ENCODE data around the gene ELOVL6. TPM values are rescaled to one million over a fixed set of nuclear protein-coding genes. Genes with fewer than 3 reads are reported as not detected.

Gene ELOVL6
- total and polyA plus RNA-seq, 4 donors, result 19.5 to 38.8 (median 37.5) TPM

GRCh38 chr4:110128029-110128428 lies 70.4 kb downstream of the ELOVL6 start:
- no peaks in the 10 kb centered on the region for H3K27me3 ChIP-seq (ENCODE audit: control insufficient read depth in 4 of 4, insufficient read depth in 4 of 4, low read length in 3 of 4)
- H3K4me3 ChIP-seq (ENCODE audit: low read depth in 1 of 3, low read length in 3 of 3), result no peak overlapping the region
- H3K36me3 ChIP-seq (ENCODE audit: control insufficient read depth in 4 of 4, insufficient read depth in 3 of 4, low read depth in 1 of 4, low read length in 3 of 4), result no peaks in the 10 kb centered on the region
- 79% methylated on average over 4 of the region's 4 CpGs for WGBS
- peaks cover under 1 to 5% (median 2%) of the 10 kb centered on the region in 4 donors for H3K4me1 ChIP-seq (ENCODE audit: control insufficient read depth in 4 of 4, insufficient read depth in 4 of 4, low read length in 3 of 4)
- DNase-seq (ENCODE audit: low spot score), result no peak
- H3K27ac ChIP-seq (ENCODE audit: low read depth in 1 of 2, low read length in 2 of 2), result no peak overlapping the region
- no peak overlapping the region for H3K9ac ChIP-seq (ENCODE audit: low read depth in 1 of 2, low read length in 2 of 2)
- no peak for TF ChIP-seq RXRA (IDR thresholded peaks at IDR 0.05)
- TF ChIP-seq EGR1 (IDR thresholded peaks at IDR 0.05; ENCODE audit: low read depth in 2 of 2), result no peak
- TF ChIP-seq NR2F2 (IDR thresholded peaks at IDR 0.05), result no peak
- no peak for TF ChIP-seq MAX (IDR thresholded peaks at IDR 0.05)
- no peak for TF ChIP-seq TAF1 (conservative IDR thresholded peaks at IDR 0.05)
- TF ChIP-seq RAD21 (IDR thresholded peaks at IDR 0.05), result no peak
- no peaks in the 10 kb centered on the region for H3K9me3 ChIP-seq (ENCODE audit: control insufficient read depth in 4 of 4, low read length in 3 of 4)

- no peak overlapping the region for H3K9ac ChIP-seq (ENCODE audit: low read depth in 1 of 2, low read length in 2 of 2)
- no peak overlapping the region for H3K27ac ChIP-seq (ENCODE audit: low read depth in 1 of 2, low read length in 2 of 2)
- H3K27me3 ChIP-seq (ENCODE audit: control insufficient read depth in 4 of 4, insufficient read depth in 4 of 4, low read length in 3 of 4), result no peaks in the 10 kb centered on the region
- no peak overlapping the region for H3K4me3 ChIP-seq (ENCODE audit: low read depth in 1 of 3, low read length in 3 of 3)
- no peaks in the 10 kb centered on the region for H3K4me1 ChIP-seq (ENCODE audit: control insufficient read depth in 4 of 4, insufficient read depth in 4 of 4, low read length in 3 of 4)
- no peaks in the 10 kb centered on the region for H3K9me3 ChIP-seq (ENCODE audit: control insufficient read depth in 4 of 4, low read length in 3 of 4)
- no peak for DNase-seq (ENCODE audit: low spot score)
- no peaks in the 10 kb centered on the region for H3K36me3 ChIP-seq (ENCODE audit: control insufficient read depth in 4 of 4, insufficient read depth in 3 of 4, low read depth in 1 of 4, low read length in 3 of 4)
- TF ChIP-seq FOXA2 (IDR thresholded peaks at IDR 0.05) (no peak), TAF1 (conservative IDR thresholded peaks at IDR 0.05) (no peak), JUND (IDR thresholded peaks at IDR 0.05) (no peak), HNF4A (conservative IDR thresholded peaks at IDR 0.05) (no peak), REST (IDR thresholded peaks at IDR 0.05) (no peak), SP1 (IDR thresholded peaks at IDR 0.05) (no peak), RAD21 (IDR thresholded peaks at IDR 0.05) (no peak), EGR1 (IDR thresholded peaks at IDR 0.05; ENCODE audit: low read depth in 2 of 2) (no peak), YY1 (IDR thresholded peaks at IDR 0.05) (no peak), RXRA (IDR thresholded peaks at IDR 0.05) (no peak), NR2F2 (IDR thresholded peaks at IDR 0.05) (no peak), ATF3 (IDR thresholded peaks at IDR 0.05) (no peak), MAX (IDR thresholded peaks at IDR 0.05) (no peak), FOXA1 (IDR thresholded peaks at IDR 0.05) (no peak), GABPA (IDR thresholded peaks at IDR 0.05 in 1 of 2, conservative IDR thresholded peaks at IDR 0.05 in 1 of 2) (no peak), ZBTB33 (IDR thresholded peaks at IDR 0.05) (no peak), CTCF (IDR thresholded peaks at IDR 0.05; ENCODE audit: low read depth, low read length, missing input control) (no peak), HNF4G (IDR thresholded peaks at IDR 0.05) (no peak)
These were observed 73.7 kb downstream of the ELOVL6 start for GRCh38 chr4:110124711-110125110.
